HG03432 (cell line): ENCODE measurements around the gene TSPEAR.

Experiments used
- ATAC-seq: cut with Tn5 transposase; IDR thresholded peaks from one replicate; pipeline ENCODE4 v1.9.1; 2021; ENCODE audit warnings: mild to moderate bottlenecking, moderate library complexity; ENCODE audit not compliant: unreplicated experiment

The TSPEAR gene

DNA sequence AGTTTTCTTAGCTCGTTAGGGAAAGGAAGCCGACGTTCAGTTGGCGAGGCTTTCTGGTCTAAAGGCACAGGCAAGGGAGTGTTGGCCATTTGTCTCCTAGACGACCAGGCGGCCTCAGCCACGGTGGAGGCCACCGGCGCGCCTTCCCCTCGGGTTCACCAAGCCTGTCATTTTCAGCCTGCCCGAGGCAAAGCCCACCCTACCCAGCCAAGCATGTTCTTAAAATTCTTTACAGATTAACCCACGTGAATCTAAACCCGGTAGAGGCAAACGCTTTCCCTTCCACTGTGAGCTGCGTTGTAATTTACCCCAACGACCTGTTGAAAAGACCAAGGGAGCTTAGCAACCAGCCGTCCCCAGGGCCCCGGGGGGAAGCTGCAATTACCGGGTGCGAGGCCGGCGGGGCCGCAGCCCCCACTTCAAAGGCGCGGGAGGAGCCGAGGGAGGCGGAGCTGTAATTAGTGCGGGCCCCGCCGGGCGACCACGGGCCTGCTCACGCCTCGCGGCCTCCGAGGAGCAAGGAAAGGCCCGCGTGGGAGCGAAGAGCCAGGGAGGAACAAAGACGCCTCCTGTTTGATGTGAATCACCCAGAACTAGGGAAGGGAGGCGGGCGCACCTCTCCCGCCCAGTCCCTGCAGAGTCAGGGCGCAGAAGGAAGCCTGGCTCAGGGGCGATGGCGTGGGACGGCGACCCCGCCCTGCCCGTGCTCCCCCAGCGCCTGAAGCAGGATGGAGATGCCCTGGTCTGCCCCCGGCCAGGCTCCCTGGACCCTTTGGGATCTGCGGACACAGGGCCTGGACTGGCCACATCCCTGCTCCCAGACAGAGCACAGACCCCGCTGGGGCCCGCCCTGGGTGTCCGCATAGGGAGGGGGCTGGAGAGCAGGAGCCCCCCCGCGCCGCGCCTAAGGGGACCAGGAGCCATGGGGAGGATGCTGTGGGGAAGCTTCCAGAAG lies 12.1 kb upstream of the TSPEAR start:
- ATAC-seq = no peak

DNA sequence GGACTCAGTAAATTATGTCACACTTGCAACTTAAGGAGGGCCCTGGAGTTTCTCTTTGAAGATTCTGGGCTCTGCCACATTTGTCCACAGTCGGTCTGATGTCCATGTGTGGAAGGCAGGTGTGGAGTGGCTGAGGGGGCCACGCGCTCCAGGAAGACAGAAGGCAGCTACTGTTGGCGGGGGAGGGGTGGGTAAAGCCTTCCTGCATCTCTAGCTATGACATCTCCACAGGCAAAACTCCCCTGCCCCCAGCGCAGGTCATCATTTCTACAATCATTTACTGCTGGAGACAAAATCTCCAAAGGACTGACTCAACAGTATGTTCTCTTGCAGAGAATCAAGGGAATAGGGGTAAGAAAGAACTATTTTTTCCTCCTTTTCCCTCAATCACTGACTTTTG lies 11.4 kb upstream of the TSPEAR start:
- ATAC-seq = no peak

DNA sequence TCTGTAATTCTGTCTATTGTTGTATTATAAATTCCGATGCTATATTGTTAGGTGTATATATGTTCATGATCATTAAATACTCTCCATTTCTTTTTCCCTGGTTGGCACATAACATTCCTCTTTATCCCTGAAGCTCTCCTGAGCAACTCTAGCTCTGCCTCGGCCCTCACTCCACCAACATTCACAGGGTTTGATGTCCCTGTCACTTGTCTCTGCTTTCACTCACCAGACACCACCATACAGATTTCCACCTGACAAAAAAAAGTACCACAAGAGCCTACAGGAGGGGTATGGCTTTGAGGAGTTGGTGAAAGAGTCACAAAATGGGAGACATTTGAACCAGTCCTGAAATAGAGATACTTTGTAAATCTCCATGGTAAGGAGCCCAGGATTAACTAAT lies 8.8 kb upstream of the TSPEAR start:
- no peak for ATAC-seq

DNA sequence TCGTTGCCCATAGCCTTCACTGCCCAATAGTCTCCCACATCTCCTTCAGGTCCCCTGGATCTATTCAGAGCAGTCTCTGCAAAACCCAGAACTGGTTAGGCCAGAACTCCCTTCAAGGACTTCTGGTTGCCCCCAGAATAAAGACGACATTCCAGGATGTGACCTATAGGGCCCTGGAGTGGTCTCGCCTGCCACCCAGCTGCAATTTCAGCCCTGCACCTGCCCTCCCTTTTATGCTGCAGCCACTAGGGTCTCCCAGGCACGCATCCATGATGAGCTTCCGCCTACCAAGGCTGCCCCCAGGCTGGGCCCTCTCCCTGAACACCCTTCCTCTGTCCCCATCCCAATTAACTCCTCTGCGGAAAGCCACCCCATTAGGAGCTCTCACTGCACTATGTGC lies 7.2 kb upstream of the TSPEAR start:
- no peak for ATAC-seq

DNA sequence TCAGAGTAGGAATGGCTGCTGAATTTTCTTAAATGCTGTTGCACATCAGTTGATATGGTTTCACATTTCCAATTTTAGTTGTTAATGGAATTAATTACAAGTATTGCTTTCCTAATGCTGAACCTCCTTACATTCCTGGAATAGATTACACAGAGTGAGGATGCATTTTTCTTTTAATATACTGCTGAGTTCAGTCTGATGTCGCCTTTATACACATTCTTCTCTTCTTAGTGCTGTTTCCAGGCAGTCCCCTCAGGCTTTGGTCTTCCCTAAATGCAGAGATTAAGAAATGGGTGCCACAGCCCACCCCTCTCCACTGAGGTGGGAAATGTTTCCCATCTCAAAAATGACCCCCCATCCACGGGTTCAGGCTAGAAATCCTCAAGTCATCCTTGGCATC lies 6.7 kb upstream of the TSPEAR start:
- ATAC-seq = no peak

DNA sequence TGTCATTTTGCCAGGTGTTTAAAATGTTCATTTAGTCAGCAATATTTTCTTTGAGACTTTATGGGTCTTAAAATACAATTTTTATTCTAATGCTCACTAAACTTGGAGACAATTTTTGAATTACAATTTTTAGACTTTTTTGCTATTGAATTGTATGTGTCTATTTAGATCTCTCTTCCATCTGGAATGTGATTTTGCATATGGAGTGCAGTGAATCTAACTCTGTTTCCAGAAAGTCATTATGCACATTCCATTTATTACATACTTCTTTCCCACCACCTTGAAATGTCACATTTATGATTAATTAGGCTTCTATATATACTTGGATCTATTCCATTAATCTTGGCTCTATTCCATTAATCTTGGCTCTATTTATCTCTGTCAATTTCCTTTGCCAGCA lies 5.6 kb upstream of the TSPEAR start:
- ATAC-seq = no peak

DNA sequence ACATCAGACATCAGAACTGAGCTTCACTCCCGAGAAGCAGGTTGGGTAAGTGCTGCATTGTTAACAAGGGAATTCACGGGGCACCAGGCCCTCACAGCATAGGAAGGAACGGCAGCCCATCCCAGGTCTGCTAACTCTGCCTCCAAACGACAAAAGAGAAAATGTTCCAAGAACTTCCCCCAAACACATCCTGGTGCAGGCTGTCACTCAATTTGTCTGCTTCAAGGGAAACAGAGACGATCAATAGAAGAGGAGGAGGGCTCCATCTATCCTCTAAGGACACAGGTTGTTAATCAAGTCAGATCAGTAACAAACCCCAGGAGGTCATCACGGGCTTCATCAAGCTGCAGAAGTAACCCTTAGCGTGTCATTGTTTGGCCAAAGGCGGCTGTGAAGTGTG lies 3.5 kb upstream of the TSPEAR start:
- ATAC-seq = no peak

DNA sequence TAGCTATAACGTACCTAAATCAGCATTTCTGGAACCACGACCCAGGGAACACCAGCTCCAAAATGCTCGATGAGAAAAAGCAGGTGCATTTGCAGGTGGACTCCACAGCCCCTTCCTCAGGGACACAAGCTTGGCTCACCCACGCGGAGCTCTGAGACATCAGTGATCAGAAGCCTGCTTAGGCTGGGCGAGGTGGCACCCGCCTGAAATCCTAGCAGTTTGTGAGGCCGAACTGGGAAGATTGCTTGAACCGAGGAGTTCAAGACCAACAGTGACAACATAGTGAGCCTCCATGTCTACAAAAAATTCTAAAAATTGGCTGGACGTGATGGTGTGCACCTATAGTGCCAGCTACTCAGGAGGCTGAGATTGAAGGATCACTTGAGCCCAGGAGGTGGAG lies 2.5 kb upstream of the TSPEAR start:
- no peak for ATAC-seq

DNA sequence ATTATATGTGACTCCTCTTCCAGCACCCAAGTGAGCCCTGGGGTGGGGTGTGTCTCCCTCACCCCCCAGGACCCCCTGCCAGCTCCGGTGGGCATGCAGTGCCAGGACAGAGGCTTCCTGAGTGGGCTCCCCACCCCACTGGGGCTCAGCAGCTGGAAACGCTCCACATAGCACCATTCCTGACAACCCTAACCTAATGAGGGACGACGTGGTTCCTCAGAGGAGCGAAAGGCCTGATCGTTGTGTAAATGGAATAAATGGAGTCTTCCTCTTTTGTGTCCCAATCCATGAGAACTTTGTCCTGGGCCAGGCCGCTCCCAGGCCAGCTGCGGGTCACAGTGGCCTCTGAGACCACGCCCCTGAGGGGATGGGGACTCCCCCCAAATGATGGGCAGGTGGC lies 1.8 kb upstream of the TSPEAR start:
- ATAC-seq = no peak

DNA sequence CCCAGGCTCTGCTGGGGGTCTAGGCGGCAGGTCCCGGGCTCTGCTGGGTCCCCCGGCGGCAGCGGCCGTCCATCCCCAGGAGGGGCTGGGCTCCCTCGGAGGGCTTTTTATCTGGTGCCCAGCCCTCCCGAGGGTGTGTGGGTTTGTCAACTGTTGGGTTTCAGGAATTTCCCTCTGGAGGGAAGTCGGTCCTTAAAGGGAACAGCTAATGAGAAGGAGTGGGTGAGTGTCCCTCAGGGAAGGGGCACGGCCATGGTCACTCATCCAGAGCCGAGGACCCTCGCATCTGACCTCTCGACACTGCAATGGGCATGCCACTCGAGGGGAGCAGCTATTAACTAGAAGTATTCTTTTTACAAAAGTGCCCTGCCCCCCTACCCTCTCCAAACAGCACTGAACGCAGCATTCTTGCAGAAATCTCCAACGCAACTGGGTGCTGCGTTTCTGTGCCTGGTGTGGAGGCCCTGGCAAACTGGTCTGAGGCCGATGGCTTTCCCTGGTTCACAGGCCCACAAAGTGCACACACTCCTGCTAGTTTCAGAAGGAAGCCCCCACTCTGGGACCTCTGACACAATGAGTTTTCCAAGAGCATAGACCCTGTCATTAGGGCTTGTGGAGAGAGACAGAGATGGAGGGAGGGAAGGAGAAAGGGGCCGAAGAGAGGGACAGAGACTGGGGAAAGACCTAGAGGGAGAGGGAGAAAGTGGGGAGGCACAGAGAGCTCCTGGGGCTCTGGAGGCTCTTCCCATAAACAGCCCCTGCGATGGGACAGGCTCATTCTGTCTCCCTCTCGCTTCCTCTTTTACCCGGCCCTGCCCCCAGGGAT lies 1.0 kb upstream of the TSPEAR start:
- ATAC-seq = no peak

DNA sequence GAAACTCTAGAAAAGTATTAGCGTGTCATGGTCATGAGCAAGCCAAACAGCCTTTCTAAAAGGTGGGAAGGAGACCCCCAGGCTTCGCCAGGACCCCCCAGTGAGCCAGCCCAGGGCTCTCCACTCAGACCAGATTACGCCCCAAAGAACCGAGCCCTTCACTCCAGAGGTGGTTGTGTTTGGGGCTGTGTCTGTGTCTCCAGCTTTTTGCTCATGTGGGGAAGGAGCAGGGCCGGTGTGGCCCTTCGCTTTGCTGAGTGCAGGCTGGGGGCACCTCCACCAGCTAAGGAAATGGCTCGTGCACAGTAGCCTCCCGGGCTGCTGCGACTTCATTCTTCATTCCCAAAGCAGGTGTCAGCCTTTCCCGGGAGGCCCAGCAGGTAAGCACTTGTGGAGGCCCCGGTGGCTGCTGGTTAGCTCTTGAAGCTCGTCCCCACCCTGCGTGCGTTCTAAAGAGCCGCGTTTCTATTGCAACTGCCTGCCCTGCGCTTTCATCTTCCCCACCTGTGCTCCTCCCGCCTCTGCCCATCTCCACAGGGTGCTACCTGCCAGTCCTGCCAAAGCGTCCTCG lies 531 bp downstream of the TSPEAR start:
- no peak for ATAC-seq

DNA sequence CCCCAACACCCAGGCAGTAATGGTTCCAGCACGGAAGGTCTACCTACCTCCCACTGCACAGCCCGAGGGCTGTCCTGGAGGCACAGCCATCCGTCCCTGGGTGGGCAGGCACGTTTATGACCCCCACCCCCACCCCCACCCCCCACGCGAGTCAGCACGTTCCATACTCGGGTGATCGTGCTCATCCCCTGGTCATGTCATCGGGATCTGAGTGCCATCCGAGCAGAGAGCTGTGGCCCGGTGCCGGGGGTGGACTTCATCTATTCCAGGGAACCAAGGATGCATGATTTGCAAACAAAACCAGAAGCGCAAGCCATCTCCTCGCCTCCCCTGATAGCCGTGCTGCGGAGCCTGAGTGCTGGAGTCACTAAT lies 1.1 kb downstream of the TSPEAR start:
- no peak for ATAC-seq

DNA sequence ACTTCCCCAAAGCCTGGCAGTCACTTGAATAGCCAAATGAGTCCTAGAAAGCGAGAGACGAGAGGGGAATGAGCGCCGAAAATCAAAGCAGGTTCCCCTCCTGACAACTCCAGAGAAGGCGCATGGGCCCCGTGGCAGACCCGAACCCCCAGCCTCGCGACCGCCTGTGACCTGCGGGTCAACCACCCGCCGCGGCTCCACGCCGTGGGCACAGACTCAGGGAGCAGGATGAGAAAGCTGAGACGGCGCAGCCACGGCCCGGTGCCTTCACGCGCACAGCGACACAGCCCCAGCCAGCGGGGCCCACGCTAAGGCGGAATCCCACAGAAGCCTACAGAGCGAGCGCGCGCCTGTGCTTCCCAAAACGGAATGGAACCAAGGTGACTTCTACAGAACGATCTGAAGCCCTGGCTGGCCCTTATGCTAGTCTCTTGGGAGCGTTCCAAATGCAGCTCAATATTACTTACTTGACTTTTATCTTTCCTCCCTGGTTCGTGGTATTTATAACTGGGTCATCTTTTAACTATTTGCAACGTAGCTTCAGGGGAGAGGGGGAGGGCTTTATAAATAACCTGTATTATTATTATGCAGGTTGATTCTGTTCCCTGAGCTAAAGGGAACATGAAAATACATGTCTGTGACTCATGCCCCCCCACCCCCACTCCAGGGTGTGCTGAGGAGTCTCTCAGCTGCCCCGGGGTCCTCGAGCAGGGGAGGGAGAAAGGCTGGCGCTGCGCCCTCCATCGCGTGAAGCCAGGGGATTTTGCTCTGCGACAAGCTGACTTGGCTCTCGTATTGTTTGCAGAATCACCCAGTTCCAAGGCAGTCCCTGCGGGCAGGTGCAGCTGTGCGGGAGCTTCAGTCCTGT lies 1.7 kb downstream of the TSPEAR start:
- no peak for ATAC-seq

DNA sequence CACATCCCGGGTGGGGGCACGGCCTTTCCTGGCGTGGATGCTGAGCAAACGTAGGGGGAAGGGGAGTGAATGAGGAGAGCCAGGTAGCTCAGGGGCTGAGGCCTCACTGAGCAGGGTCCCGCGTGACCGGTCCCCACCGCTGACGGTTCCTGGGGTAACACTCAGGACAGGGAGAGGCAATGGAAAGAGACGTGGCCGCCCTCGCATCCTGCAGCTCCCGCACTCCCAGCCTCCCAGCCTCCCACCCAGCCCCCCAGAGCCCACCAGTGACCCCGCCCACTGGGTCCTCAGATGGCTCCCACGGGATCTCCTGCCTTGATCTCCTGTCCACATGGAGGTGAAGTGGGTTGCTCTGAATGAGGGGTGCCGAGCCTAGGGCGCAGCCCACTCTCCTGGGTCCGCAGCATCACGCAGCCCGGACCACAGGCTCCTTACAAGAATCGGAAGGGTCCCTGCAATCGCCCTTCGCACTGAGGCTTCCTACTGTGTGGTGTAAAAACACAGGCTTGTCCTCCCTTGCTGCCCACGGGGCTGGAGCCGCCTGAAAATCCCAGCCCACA lies 2.4 kb downstream of the TSPEAR start:
- ATAC-seq = no peak

DNA sequence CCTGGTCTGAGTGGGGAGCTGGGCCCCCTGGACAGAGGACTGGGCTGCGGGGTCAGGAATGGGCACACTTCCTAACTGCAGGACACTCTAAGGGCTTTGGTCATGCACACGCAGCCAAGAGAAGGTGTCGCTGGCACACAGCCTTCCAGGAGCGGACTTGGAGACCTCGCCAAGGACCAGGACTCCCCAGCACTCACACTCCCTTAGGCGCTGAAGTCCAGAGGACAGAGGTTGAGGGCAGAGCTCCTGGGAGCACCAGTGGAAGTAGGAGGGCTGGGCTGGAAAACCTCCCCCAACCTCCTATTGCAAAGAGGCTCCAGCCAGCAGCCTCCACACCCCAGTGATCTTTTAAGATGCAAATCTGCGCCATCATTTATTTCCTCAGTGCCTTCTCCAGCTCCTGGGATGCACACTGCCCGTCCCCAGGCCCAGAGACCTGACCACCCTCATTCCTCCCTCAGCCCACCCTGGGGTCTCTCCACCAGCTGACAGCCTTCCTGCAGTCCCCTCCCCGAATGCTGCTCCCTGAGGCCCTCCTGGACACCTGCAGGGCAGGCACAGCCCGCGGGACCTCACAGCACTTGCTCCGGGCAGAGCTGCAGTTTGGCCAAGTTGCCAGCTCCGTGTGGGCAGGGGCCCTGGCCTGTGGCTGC lies 3.0 kb downstream of the TSPEAR start:
- ATAC-seq = no peak

DNA sequence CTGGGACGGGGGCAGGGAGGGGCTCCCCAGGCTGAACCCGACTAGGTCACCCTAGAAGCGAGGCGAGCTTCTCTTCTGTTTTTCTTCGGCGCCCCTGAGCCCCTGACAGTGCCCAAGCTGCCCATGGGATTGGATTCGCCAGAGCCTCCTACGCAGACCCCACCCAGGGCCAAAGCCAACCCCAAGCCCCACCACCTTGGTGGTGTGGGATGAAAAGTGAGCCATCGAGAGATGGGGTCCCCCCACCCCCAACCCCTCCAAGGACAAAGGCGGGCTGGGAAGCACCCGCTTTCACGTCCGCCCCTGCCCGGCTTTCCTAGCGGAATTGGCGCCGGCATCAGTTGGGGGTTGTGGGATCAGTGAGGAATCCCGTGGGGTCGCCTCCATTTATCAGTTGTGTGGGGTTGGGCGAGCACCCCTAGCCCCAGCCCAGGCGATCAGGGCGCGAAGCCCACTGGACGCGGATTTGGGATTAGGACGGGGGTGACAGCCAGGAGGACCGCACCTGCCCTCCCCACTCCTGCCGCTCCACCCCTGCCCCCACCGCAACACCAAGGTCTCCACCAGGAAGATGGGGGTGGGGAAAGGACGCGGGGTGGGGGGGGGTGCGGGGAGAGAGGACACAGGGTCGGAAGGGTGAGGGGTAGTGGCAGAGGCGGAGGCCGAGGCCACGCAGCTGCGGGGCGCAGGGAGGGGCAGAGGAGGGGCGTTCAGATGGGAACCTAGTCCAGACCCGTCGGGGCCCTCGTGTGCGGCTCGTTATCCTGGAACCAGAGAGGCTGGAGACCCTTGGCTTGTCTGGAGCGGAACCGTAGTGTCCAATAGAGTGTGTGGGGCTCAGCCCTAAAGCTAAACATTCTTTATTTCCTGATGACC lies 4.4 kb downstream of the TSPEAR start:
- ATAC-seq = no peak

DNA sequence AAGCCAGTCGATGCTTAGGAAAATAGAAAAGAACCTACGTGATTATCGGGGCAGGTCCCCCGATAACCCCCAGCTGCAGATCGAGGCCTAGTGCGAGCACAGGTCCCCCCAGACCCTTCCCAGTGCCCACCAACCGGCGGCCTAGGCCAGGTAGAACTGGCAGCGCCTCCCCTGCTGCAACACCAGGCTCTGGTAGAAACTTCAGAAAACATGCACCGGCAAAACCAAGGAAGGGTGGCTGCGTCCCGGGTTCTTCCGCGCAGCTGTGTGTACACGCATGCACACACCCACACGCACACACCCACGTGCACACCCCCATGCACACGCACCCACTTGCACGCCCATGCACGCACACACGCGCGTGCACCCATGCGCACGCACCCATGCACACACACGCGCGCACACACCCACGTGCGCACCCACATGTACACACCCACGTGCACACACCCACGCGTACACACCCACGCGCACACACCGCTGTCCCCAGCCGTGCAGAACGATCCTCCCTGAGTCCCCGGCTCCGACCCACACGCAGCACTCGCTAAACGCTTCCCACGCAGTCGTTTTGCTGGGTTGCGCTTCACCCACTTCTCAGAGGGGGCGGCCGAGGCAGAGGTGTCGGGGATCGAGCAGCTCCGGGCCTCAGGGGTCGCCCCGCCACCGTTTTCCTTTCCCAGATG lies 5.2 kb downstream of the TSPEAR start:
- no peak for ATAC-seq

DNA sequence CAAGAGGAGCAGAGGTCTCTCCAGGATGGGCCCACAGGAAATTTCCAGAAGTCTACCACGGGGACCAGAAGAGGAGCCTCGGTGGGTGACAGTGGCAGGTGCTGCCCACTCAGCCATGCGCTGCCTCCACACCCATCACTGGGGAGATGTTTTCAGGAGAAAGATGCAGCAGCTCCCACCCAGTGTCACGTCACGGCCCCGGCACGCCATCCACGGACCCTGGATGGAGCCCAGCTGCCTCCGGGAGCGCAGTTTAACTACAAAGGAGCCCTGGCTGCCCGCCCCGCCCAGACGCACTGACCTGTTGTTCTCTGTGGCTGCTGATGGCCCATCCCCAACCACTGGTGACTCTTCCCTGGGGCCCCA lies 6.8 kb downstream of the TSPEAR start:
- ATAC-seq = no peak
